Measurements from ENCODE around the gene SLC25A30. TPM values are rescaled to one million over a fixed set of nuclear protein-coding genes. Genes with fewer than 3 reads are reported as not detected.

The SLC25A30 gene
- total RNA-seq, 1 donor from 2014 or later, result 18.4 TPM

DNA sequence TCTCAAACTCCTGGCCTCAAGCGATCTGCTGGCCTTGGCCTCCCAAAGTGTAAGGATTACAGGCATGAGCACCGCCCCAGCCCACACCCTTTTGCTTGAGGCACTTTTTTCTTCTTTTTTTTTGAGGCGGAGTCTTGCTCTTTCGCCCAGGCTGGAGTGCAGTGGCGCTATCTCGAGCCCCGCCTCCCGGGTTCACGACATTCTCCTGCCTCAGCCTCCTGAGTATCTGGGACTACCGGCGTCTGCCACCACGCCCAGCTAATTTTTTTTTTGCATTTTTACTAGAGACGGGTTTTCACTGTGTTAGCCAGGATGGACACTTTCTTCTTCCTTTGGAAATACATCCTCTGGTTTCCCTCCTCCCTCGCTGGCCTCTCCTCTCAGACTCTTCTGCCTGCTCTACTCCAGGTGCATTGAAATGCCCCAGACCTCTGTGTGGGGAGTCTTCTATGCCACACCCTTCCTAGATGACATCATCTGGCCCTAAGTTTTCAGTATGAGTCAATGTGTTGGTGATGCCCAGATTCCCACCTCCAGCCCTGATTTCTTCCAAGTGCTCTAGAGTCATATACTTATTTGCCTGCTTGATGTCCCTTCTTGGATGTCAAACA is 56.5 kb downstream of the SLC25A30 start:
- no peak overlapping the region for H3K4me3 ChIP-seq (ENCODE audit: low read depth, low read length)
- DNase-seq (ENCODE audit: low read depth) (peak; percentile 96), FAIRE-seq (peak; percentile 90)
- H3K36me3 ChIP-seq (ENCODE audit: control insufficient read depth, insufficient read depth, low read length), result peaks cover 10% of the 10 kb centered on the region
- H3K27me3 ChIP-seq (ENCODE audit: control insufficient read depth, insufficient read depth, low read length), result no peaks in the 10 kb centered on the region
- TF ChIP-seq, protein P1, sequence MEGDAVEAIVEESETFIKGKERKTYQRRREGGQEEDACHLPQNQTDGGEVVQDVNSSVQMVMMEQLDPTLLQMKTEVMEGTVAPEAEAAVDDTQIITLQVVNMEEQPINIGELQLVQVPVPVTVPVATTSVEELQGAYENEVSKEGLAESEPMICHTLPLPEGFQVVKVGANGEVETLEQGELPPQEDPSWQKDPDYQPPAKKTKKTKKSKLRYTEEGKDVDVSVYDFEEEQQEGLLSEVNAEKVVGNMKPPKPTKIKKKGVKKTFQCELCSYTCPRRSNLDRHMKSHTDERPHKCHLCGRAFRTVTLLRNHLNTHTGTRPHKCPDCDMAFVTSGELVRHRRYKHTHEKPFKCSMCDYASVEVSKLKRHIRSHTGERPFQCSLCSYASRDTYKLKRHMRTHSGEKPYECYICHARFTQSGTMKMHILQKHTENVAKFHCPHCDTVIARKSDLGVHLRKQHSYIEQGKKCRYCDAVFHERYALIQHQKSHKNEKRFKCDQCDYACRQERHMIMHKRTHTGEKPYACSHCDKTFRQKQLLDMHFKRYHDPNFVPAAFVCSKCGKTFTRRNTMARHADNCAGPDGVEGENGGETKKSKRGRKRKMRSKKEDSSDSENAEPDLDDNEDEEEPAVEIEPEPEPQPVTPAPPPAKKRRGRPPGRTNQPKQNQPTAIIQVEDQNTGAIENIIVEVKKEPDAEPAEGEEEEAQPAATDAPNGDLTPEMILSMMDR (IDR thresholded peaks at IDR 0.05; ENCODE audit: insufficient read depth, low read length, severe bottlenecking), result no peak

DNA sequence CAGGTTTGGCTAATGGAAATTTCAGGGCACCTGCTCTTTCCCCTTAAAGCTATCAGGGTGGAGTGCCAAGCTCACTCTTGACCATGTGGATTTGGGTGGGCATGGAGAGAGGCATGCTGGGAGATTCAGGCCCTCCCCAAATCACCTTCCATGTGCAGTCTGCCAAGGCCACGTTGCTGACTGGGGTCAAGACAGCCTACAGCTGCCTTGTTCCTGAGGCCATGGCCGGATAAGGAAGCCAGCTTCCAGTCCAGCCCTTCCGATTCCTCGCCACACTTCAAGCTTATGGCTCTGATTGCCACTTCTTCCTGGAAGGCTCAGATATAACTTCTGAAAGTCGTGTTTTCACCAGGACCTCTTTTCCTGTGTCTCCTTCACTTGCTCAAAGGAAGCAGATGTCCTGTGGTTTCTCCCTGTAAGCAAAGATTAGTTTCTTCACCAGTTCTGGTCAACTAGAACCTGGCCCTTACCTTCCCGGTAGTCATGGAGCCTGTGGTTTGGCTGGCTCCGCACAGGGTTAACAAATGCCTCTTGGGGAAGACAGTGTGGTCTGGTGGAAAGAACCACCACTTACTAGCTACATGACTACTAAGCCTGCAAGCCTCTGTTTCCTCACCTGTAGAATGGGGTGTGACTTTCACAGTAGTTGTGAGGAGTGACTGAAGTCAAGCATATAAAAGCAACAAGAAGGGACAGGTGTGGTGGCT is 61.1 kb downstream of the SLC25A30 start:
- no peak overlapping the region for H3K4me3 ChIP-seq (ENCODE audit: low read depth, low read length)
- H3K36me3 ChIP-seq (ENCODE audit: control insufficient read depth, insufficient read depth, low read length), result peaks cover 20% of the 10 kb centered on the region
- TF ChIP-seq, protein P1 (IDR thresholded peaks at IDR 0.05; ENCODE audit: insufficient read depth, low read length, severe bottlenecking), result no peak

DNA sequence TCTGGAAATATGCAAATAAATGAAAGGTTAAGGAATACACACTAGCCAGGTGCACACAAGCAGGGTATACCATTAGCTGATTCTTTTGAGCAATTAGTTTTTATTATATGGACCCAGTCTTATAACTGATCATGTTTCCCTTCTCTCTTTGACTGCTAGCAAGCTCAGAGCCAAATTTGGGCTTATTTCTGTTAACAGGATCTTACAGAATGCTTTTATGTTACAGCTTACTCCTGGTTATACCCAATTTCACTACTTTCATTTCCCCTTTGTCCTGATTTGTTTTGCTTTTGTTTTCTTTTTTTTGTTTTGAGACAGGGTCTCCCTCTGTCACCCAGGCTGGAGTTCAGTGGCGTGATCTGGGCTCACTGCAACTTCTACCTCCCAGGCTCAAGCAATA is 64.3 kb downstream of the SLC25A30 start:
- Histone ChIP-seq H3K36me3 (ENCODE audit: control insufficient read depth, insufficient read depth, low read length) (peaks cover 17% of the 10 kb centered on the region), H3K27me3 (ENCODE audit: control insufficient read depth, insufficient read depth, low read length) (no peaks in the 10 kb centered on the region), H3K4me3 (ENCODE audit: low read depth, low read length) (no peak overlapping the region)
- DNase-seq (ENCODE audit: low read depth), result no peak
- TF ChIP-seq, protein P1 (IDR thresholded peaks at IDR 0.05; ENCODE audit: insufficient read depth, low read length, severe bottlenecking), result no peak
- FAIRE-seq, result no peak

More for the DNA sequence above, 61.1 kb downstream of the SLC25A30 start:
- H3K27me3 ChIP-seq (ENCODE audit: control insufficient read depth, insufficient read depth, low read length), result no peaks in the 10 kb centered on the region
- peak; percentile 86 for FAIRE-seq
- no peak for DNase-seq (ENCODE audit: low read depth)

DNA sequence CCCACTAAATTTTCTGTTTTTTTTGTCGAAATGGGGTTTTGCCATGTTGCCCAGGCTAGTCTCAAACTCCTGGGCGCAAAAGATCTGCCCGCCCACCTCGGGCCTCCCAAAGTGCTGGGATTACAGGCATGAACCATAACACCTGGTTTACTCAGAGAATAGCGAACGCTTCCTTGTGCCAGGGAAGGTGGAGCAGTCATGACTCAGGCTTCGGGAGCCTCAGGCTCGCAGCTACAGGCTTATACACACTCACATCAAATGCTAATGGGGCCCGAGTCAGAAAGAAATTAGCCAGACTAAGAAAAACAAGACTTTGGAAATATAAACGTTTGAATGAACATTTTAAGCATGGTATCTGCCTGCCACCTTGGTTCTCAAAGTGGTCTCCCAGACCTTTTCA is 66.1 kb downstream of the SLC25A30 start:
- DNase-seq (ENCODE audit: low read depth) (peak; percentile 89), FAIRE-seq (no peak)
- Histone ChIP-seq H3K4me3 (ENCODE audit: low read depth, low read length) (no peak overlapping the region), H3K36me3 (ENCODE audit: control insufficient read depth, insufficient read depth, low read length) (peaks cover 14% of the 10 kb centered on the region), H3K27me3 (ENCODE audit: control insufficient read depth, insufficient read depth, low read length) (no peaks in the 10 kb centered on the region)
- TF ChIP-seq, protein P1 (IDR thresholded peaks at IDR 0.05; ENCODE audit: insufficient read depth, low read length, severe bottlenecking), result no peak

DNA sequence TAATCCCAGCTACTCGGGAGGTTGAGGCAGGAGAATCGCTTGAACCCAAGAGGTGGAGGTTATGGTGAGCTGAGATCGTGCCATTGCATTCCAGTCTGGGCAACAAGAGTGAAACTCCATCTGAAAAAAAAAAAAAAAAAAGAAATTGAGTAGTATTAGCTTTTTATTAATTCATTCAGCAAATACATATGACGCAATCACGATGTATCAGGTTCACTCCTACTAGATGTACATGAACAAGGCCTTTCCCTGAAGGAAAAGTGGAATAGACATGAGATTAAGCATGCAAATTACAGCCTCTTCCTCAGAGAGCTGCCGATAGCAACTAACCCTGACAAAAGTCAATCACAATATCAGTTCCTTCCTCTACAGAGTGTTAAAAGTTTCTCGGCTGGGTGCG is 68.0 kb downstream of the SLC25A30 start:
- Histone ChIP-seq H3K27me3 (ENCODE audit: control insufficient read depth, insufficient read depth, low read length) (no peaks in the 10 kb centered on the region), H3K4me3 (ENCODE audit: low read depth, low read length) (no peak overlapping the region), H3K36me3 (ENCODE audit: control insufficient read depth, insufficient read depth, low read length) (peaks cover 11% of the 10 kb centered on the region)
- TF ChIP-seq, protein P1 (IDR thresholded peaks at IDR 0.05; ENCODE audit: insufficient read depth, low read length, severe bottlenecking), result no peak
- DNase-seq (ENCODE audit: low read depth) (no peak), FAIRE-seq (no peak)

All from bronchial epithelial cell (primary cell).